ENCODE results near the gene LVRN.

DNA sequence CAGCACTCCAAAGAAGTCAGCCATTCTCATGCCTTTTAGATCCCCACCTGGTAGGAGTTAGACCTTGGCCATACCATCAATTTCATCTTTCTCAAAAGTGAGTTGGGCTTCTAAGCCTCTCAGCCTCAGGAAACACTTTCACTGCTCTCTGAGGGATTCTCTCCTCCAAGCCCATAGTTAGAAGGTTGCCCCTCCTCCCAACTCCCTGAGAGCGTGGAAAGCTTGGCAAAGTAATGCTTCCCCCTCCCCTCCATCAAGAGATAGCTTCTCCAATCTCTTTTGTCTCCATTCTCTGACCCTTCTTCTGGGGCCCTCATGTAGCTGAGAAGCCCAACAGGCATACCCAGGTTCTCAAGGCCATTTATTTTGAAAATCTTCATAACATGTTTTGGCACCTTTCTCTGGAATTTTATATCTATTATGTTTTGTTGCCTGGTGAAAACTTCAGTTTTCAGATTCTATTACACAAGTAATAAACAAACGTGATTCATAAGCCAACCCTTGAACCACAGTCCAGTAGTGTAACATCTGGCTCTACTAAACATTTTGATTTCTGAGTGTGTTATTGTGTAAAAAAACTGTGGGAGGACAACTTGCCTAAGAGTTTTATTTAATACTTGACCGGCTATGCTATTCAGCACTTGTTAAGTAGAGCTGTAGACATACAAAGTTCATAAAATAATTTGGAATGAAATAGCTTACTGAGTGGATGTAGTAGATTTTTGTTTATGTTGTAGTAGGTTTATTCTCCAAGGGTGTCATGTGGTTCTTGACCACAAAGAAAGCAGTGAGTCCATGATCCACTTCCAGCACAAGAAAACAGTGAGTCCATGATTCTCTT, 17.1 kb downstream of the LVRN start:
- TF ChIP-seq CTCF (IDR thresholded peaks at IDR 0.05), result no peak
- TF ChIP-seq EP300 (IDR thresholded peaks at IDR 0.05), result no peak
- TF ChIP-seq POLR2A (IDR thresholded peaks at IDR 0.05), result no peak
